VCaP (cell line): ENCODE data around the gene PCDH11Y.
A peak's percentile ranks its signal among the peaks of the same experiment; 100 is the strongest.
"Not testable (repeated sequence)": the region's sequence is repeated elsewhere in the genome, so short reads cannot be mapped to it uniquely, and the experiment has no call there.

Source experiments
- H3K27ac ChIP-seq: fragments of 450-650 bp; 2 replicates; pipeline ENCODE4 v1.5.1; 2017
- CTCF ChIP-seq: fragments of 450-650 bp; conservative IDR thresholded peaks from 2 replicates; pipeline ENCODE4 v1.5.1; 2017; ENCODE audit warnings: mild to moderate bottlenecking, moderate library complexity

The PCDH11Y gene

DNA sequence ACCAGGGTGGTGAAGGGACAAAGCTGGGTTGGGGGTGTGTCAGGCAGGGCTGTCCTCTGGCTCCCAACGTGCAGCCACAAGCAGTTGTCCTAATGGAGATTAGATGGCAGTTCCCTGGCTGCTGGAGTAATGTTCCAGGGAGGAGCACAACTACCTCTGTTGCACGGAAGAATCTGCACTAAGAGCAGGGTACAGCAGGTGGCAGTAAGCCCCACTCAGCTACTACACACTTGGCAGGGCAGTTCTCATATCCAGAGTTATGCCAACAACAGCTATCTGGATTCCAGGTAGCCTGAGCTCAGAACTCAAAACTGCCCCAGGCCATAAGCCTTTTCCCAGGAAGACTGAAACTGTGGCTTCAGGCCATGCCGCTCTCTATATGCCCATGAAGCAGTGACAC, 761.3 kb downstream of the PCDH11Y start:
- peak; percentile 47 for TF ChIP-seq CTCF
- not testable (repeated sequence) for H3K27ac ChIP-seq

DNA sequence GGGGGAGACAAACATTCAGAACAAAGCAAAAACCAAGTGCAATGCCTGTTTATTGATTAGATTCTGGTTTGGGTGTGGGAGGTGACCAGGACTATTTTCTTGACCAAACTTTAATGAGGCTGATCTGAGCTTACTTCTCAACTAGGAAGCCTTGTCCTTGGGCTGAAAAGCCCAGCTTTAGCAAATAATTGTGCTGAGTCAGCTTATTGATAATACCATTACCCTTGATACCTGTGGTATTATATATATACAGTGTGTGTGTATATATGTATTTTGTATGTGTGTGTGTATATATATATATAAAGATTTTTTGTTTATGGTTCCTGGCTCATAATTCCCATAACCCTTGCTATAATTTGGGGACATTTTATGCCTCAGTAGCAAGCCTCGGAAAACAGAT, 776.4 kb downstream of the PCDH11Y start:
- not testable (repeated sequence) for H3K27ac ChIP-seq
